Activated CD4-positive, alpha-beta T cell treated with anti-CD3 and anti-CD28 coated beads, Interleukin-2, amount 50 U/mL, for 24 hours (primary cell): ENCODE data around the gene NHP2.
"Not testable (repeated sequence)": the region's sequence is repeated elsewhere in the genome, so short reads cannot be mapped to it uniquely, and the experiment has no call there.

Source experiments
- DNase-seq, 2 donors: peaks; one replicate each; pipeline ENCODE4 v3.0.0-alpha.2; 2020; ENCODE audit warnings: low read depth in 1 of 2, low spot score in 1 of 2

The NHP2 gene

DNA sequence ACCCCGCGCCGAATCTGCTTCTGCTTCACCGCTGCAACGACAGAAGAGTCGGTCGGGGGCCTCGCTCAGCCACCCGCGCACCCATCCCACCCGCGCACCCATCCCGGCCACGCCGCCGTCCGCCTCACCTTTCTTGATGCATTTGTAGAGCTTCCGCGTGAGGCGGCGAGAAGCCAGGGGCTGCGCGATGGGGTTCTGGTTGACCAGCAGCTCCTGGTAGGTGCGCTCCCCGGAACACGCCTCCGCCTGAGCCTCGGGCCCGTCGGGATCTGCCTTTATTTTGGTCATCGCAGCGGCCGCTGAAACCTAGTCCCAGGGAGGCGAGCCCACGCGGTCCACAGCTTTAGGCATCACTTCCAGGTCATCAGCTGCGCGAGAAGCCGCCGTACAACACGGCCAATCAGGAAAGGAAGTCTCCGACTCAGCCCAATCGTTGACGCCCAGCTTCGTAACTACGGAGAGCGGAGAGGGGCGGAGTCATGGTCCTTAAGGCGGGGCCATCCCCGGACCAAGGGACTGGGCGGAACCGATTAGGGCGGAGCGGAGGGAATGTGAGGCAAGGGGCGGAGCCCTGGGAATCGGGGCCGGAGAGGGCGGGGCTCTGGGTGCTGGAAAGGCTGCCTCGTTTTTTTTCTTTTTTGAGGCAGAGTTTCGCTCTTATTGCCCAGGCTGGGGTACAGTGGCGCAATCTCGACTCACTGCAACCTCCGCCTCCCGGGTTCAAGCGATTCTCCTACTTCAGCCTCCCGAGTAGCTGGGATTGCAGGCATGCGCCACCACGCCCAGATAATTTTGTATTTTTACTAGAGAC is at the start of gene NHP2:
TSS of gene NHP2 (minus strand) at position 356 of the 811 bp plus-strand sequence. CDS start at position 288, 68 bp downstream.
- peak; percentile 96 to 99 for DNase-seq

DNA sequence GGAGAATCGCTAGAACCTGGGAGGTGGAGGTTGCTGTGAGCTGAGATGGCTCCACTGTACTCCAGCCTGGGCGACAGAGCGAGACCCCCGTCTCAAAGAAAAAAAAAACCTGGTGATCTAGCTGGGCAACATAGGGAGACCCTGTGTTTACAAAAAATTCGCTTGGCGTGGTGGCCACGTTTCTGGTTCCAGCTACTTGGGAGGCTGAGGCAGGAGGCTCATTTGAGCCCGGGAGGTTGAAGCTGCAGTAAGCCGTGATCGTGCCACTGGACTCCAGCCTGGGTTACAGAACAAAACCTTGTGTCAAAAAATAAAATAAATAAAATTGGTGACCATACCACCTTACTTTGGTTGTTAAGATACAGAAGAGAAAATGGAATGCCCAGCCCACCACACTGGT is 48.9 kb upstream of the NHP2 start:
- DNase-seq, result no peak

DNA sequence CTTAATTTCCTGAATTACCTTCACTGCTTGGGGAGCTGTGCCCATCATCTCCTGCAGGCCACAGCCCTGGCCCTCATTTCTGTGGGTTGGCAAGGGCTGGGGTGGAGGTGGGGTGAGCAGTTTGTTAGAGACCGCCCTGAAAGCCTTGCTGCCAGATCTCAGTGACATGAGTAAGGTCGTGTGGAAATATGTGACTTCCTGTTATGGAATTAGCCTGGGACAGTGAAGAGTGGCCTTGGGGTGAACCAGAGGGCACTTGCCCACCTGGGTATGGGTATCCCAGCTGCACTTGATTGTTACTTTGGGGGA is 48.2 kb upstream of the NHP2 start:
- no peak for DNase-seq

DNA sequence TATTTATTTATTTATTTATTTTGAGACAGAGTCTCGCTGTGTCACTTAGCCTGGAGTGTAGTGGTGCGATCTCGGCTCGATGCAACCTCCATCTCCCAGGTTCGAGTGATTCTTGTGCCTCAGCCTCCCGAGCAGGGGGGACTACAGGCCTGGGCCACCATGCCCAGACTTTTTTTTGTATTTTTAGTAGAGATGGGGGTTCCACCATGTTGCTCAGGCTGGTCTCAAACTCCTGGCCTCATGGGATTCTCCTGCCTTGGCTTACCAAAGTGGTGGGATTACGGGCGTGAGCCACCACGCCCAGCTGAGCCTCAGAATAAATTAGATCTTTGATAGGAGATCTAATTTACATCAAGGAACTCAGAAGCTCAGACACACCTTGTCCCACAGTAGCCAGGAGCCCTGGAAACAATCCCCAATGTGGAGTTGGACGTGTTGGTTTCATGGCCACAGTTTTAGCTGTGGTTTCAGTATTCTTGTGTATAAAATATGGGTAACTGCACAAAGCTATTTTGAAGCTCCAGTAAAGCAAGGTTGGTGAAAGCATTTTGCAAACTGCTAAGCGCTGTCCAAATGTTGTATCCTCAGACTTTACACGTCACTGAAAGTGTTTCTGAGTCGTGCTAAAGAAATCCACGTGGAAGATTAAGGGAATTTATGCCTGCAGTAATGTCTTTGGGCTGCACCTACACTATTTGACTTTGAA is 47.7 kb upstream of the NHP2 start:
- no peak for DNase-seq

DNA sequence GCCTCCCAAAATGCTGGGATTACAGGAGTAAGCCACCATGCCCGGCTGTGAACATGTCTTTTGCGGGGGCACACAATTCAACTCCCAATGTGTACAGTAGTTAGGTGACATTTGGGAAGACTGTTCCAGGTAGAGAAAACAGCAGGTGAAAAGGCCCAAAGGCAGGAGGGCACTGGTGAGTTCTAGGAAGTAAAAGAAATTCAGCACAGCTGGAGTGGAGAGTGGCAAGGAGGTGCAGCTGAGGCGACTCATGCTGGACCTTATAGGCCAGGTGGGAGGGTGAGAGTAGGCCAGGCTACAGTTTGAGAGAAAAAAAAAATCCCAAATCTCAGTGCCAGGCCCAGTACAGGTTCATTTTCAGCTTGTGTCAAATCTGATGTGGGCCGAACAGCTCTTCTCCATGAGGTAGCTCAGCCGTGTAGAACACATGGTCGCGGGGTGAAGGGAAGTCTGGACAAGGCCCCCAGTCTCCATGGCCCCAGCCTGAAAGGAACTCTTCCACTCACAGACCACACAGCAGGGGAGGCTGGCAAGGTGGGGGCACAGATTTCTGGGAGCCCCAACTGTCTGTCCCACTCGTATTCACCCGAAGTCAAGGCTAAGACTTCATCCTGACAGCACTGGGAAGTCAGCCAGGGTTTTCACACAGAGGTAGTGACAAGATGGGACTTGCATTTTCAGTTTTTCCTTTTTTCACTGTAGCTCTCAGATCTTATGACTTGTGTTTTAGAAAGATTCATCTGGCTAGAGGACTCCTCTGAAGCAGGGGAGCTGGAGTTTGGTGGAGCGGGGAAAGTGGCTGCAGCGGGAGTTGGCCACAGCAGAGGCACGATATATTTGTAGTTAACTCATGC is 46.1 kb upstream of the NHP2 start:
- no peak for DNase-seq

DNA sequence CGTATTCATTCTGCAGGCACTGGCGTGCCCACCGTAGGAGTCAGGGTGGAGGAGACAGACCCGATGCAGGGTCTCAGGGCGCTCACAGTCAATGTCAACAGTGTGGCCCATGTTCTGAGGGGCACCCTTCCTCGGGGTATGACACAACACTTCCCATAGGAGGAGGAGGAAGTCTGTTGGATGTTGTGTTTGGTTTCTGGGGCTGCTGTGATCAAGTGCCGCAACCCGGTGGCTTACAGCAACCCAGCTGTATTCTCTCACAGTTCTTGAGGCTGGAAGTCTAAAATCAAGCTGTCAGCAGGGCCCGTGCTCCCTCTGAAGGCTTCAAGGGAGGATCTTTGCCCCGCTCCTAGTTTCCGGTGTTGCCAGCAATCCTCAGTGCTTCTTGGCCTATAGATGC is 45.0 kb upstream of the NHP2 start:
- DNase-seq, result no peak

DNA sequence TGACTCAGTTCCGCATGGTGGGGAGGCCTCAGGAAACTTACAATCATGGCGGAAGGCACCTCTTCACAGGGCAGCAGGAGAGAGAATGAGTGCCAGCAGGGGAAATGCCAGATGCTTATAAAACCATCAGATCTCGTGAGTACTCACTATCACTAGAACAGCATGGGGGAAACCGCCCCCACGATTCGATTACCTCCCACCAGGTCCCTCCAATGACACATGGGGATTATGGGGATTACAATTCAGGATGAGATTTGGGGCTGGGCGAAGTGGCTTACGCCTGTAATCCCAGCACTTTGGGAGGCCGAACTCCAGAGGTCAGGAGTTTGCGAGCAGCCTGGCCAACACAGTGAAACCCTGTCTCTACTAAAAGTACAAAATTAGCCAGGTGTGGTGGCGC is 44.5 kb upstream of the NHP2 start:
- not testable (repeated sequence) for DNase-seq

DNA sequence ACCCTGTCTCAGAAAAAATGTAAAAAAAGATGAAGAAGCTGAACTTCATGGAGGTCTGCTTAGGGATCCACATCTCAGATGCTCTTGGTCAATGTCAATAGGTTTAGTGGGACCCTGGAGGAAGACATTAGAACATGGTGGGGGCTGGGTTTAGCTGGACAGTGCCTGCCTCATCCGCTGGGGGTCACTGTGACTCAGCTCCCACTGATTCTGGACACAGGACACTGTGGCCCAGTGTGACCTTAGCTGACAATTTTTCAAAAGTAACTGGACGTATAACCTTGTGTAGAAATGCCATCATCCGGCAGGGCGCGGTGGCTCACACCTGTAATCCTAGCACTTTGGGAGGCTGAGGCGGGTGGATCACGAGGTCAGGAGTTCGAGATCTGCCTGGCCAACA is 43.3 kb upstream of the NHP2 start:
- no peak for DNase-seq

DNA sequence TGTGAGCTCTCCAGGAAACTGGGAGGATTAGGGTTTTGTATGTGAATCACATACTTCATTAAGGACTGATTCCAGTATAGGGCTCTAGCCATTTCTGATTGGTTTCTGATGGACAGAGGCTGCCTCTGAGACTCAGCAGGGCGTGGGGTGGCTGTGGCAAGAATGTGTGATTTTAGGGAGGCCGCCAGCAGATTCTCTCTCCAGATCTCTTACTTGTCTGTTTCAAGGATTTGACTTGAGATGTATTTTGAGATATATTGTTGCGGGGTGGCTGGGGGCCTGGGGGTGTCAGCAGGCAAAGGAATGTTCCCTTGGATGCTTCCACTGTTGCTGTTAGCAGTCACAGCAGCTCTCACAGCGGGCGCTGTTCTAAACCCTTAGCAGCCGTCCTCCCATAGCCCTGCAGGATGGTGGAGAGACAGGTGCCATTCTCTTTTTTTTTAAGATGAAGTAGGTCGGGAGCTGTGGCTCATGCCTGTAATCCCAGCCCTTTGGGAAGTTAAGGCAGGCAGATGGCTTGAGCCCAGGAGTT is 42.7 kb upstream of the NHP2 start:
- no peak for DNase-seq

DNA sequence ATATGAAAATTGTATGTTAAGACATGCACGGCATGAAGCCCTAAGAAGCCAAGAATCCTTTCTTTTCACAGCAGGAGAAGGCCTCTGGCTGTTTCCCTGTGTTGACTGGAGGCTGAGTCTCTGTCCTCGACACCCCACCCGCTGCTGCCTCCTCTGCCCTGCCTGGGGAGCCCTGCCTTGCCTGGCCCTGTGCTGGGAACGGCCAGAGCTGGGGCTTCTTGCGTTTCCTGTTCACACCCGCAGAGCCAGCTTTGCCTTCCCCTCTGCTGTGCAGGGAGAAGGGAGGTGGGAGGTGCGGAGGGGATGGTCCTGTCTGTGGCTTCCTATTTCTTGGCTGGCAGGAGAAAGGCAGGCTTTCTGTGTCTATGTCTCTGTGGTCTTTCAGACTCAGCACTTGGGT is 40.3 kb upstream of the NHP2 start:
- DNase-seq, result no peak

DNA sequence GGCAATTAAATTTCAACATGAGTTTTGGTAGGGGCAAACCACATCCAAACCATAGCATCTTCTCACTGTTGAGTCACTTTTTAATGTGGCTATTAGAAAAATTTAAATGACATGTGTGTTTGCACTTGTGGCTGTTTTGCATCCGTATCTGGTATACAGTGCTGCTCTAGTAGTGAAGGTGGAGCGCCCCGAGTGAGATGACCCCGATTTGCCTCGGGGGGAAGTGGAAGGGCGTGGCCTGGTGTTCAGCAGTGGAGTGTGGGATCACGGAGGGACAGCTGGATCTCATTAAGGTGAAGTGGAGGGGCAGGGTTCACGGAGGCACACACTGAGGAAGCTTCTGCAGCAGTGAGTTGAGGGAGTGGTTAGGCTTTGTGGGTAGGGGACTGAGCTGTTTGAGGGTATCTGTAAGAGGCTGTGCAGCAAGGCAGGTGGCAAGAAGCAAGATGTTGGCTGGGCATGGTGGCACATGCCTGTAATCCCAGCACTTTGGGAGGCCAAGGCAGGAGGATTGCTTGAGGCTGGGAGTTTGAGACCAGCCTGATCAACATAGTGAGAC is 39.6 kb upstream of the NHP2 start:
- DNase-seq, result no peak

DNA sequence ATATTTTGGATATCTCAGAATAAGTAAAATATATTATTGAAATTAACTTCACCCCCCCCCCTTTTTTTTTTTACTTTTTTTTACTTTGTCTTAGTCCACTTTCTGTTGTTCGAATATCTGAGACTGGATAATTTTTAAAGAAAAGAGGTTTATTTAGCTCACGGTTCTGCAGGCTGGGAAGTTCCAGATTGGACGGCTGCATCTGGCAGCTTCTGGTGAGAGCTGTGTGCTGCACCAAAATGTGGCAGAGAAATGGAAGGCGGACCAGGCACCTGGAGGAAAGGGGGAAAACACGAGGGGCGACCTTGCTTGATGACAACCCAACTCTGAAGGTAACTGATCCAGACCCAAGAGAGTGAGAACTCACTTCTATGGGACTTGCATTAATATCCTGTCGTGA is 39.1 kb upstream of the NHP2 start:
- DNase-seq, result no peak

DNA sequence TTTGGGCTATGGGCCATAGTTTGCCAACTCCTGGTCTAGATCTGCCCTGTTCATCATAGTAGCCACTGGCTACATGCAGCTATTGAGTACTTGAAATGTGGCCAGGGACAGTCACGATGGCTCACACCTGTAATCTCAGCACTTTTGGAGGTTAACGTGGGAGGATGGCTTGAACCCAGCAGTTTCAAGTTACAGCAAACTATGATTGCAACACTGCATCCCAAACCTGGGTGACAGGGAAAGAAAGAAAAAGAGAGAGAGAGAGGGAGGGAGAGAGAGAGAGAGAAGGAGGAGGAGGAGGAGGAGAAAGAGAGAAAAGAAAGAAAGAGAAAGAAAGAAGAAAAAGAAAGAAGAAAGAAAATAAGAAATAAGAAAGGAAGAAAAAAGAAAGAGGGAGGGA is 38.6 kb upstream of the NHP2 start:
- DNase-seq, result no peak

DNA sequence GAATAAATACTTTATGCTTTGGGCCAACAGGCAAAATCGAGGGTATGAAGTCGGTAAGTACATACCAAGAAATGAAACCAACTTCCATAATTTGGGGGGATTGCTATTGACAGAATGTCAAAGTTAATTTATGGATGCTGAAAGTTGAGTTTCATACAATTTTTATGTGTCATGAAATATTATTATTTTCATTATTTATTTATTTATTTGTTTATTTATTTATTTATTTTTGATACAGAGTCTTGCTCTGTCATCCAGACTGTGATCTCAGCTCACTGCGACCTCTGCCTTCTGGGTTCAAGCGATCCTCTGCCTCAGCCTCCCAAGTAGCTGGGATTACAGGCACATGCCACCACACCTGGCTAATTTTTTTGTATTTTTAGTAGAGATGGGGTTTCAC is 38.0 kb upstream of the NHP2 start:
- no peak for DNase-seq

DNA sequence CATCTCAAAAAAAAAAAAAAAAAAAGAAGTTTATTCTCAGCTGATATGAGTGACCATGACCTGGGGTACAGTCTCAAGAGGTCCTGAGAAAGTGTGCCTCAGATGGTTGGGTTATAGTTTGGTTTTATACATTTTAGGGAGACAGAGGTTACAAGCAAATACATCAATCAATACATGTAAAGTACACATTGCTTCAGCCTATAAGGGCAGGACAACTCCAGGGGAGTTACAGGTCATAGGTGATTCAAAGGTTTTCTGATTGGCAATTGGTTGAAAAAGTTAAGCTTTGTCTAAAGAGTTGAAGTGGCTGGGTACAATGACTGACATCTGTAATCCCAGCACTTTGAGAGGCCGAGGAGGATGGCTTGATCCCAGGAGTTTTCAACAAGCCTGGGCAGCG is 35.7 kb upstream of the NHP2 start:
- DNase-seq, result no peak

DNA sequence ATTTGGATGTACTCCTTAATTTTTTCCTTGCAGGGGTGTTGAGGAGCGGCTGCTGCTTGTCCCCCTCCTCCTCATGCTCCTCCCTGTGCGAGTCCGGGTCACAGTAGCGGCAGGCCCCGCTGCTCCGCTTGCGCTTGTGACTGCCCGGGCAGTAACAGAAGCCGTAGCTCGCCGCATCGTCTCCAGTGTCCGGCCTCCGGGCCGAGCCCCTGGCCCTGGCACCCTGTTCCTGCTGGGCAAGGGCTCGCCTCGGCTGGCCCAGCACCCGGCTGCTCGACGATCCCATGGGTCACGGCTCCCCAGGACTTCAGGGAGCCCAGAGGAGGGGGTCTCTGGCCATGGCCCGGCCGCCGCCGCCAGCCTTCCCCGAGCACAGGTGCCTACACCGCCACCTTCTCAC is 33.3 kb upstream of the NHP2 start, which contains the start of gene GMCL2:
TSS of gene GMCL2 (minus strand) at position 358 of the 400 bp plus-strand sequence. CDS start at position 286, 72 bp downstream.
- no peak for DNase-seq

DNA sequence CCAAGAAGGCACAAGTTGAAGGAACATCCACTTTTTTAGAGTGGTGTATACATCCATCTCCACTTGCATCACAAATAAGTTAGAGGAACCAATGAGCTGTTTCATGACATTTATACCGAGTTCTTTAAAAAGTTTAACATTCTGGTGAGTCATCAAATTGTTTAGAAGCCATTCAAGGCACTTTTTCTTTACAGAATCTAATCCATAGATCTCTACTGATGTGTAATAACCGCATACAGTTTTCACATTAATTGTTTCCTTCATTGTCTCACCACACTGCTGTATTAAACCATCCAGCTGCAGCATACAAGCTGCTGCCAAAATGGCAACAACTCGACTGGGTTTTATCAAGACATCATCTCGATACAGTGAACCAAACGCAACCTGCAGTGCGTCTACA is 32.7 kb upstream of the NHP2 start:
- no peak for DNase-seq

DNA sequence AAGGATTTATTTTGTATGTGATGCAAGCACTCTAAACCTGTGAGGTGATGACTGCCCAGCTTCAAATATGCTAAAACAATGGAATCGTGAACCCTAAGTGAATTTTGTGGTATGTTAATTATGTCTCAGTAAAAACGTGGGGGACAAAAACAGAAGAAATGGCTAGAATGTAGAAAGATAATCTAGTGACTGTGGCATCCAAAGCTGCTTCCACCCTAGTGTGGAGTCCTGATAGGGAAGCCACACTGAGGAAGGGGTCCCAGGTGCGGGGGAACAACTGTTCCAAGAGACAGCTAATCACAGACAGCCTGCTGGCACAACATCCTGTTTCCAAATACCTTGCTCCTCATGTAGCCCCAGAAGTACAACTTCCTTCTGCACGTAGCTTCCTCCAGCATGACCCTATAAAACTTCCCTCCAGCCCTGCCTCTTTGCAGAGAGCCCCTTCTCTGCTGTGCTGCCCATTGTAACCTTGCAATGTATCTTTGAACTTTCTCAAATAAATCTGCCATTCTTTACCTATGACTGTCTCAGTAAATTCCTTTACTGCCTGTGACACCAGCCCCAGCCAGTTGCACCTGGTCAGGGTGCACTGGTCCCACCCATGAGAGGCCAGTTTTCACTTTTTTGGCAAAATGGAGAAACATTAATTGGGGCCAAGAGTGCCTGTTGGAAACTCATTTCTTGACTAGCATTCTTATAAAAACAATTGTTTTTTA is 28.6 kb upstream of the NHP2 start:
- DNase-seq, result no peak

DNA sequence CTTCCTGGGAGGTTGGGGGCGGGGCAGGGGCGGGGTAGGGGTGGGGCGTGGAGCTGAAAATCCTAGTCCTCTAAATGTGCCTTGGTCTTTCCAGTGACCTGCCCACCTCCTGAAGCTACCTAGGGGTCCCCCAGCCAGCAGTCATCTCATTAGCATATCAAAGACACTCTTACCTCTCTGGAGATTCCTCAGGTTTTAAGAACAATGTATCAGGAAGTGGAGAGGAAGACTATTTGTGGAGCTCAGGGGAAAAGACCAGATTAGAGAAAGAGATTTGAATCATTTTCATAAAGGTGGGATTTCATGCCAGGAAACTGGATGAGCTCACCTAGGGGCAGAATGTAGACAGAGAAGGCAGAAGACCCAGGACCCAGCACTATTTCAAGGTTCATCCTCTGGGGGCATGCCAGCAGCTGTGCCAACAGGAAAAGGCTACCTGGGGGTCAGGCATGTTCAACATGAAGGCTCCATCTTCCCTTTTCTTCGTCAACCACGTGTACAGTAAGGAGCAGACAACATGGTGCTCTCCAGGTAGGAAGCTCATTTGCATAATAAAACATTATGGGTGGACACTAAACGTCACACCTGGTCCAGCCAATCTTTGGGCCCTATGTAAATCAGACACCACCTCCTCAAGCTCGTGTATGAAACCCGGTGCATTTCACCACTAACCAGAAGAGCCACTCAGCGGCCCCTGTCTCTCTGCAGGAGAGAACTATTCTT is 26.6 kb upstream of the NHP2 start:
- DNase-seq, result no peak

DNA sequence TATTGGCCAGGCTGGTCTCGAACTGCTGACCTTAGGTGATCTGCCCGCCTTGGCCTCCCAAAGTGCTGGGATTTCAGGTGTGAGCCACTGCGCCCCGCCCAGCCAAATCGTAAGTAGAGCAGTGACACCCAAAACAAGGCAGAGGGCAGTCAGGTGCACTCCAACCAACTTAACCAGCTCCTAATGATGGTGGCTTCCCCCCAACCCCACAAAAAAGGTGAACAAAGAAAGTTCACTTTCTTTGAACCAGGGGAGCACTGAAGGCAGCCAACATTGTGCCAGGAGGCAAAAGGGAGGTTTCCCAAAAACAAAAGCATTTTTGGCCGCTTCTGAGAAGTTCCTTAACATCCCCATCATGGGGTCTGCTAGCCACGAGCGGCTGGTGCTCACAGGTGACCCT is 23.9 kb upstream of the NHP2 start:
- DNase-seq, result no peak
